Small intestine (tissue), 7 donors: ENCODE data around the gene OPHN1. TPM values are rescaled to one million over a fixed set of nuclear protein-coding genes. Genes with fewer than 3 reads are reported as not detected.
"Not testable (repeated sequence)": the region's sequence is repeated elsewhere in the genome, so short reads cannot be mapped to it uniquely, and the experiment has no call there.

Experiments used
- DNase-seq, 2 donors: peaks; one replicate each; pipeline versions ENCODE4 v3.0.0 to v3.0.0-alpha.2; 2013
- FAIRE-seq: peaks from 2 replicates; lab custom pipeline; 2012; peaks lifted over from hg19 to GRCh38; lab: Jason Lieb, UNC
- H3K27ac ChIP-seq, 3 donors: one replicate each; pipeline ENCODE4 v1.5.1; 2013; ENCODE audit warnings: low read length in 2 of 3, mild to moderate bottlenecking in 2 of 3, control low read depth in 1 of 3, inconsistent platforms in 1 of 3, low read depth in 1 of 3, moderate library complexity in 1 of 3
- H3K27me3 ChIP-seq, 3 donors: one replicate each; pipeline ENCODE4 v1.6.1; 2013; ENCODE audit warnings: low read length in 3 of 3, inconsistent platforms in 1 of 3; ENCODE audit not compliant: control insufficient read depth in 3 of 3, insufficient read depth in 3 of 3
- H3K36me3 ChIP-seq, 3 donors: one replicate each; pipeline ENCODE4 v1.6.1; 2013; ENCODE audit warnings: low read length in 3 of 3, inconsistent platforms in 1 of 3, low read depth in 1 of 3, mild to moderate bottlenecking in 1 of 3, moderate library complexity in 1 of 3; ENCODE audit not compliant: control insufficient read depth in 3 of 3, insufficient read depth in 2 of 3
- H3K4me1 ChIP-seq, 3 donors: one replicate each; pipeline ENCODE4 v1.6.1; 2013; ENCODE audit warnings: low read length in 2 of 3, inconsistent platforms in 1 of 3, low read depth in 1 of 3, mild to moderate bottlenecking in 1 of 3, moderate library complexity in 1 of 3; ENCODE audit not compliant: control insufficient read depth in 3 of 3, insufficient read depth in 2 of 3
- H3K4me3 ChIP-seq, 3 donors: one replicate each; pipeline ENCODE4 v1.5.1; 2013; ENCODE audit warnings: low read length in 3 of 3, control low read depth in 1 of 3, inconsistent platforms in 1 of 3, low read depth in 1 of 3, mild to moderate bottlenecking in 1 of 3, moderate library complexity in 1 of 3
- H3K9me3 ChIP-seq, 2 donors: one replicate each; pipeline ENCODE4 v1.6.1; 2013; ENCODE audit warnings: low read depth in 1 of 2, low read length in 1 of 2; ENCODE audit not compliant: control insufficient read depth in 2 of 2, insufficient read depth in 1 of 2
- WGBS, 3 donors: extraction: QIAGEN DNeasy Blood & Tissue Kit; methylation state at CpG; one replicate each; pipeline ENCODE4 v1.1.7; 2013; 5-methylcytosine and 5-hydroxymethylcytosine counted together
- polyA plus RNA-seq, 4 donors: library from polyadenylated mRNA; stranded (reverse) in 3 of 4; unstranded in 1 of 4; fragments of 200-250 nt in 3 of 4; fragments of 120-200 nt in 1 of 4; gene quantifications; one replicate each; pipeline versions ENCODE4 v1.2.1 to v1.2.3, GENCODE V29; 2013
- donor health status: healthy with polysubstance abuse.
- donor health status: control.
- donor health status: control.
- donor health status: Bipolar disorder and iron deficiency.
- donor health status: healthy.

The OPHN1 gene
- polyA plus RNA-seq, 4 donors: 0.89 to 6.3 (median 3.0) TPM

GRCh38 chrX:68078801-68079200 is 354.5 kb downstream of the OPHN1 start:
- H3K27me3 ChIP-seq, H3K36me3 ChIP-seq, DNase-seq, H3K27ac ChIP-seq, H3K4me1 ChIP-seq, FAIRE-seq, H3K4me3 ChIP-seq, H3K9me3 ChIP-seq: not testable (repeated sequence)

- Histone ChIP-seq H3K9me3 (no peaks in the 10 kb centered on the region), H3K27me3 (no peaks in the 10 kb centered on the region), H3K4me1 (no peaks in the 10 kb centered on the region), H3K4me3 (no peak overlapping the region), H3K27ac (no peak overlapping the region), H3K36me3 (peaks cover 0 to 1% (median 0%) of the 10 kb centered on the region in 3 donors)
- no peak for FAIRE-seq
- DNase-seq: no peak
Measured at GRCh38 chrX:68077378-68077777, 355.9 kb downstream of the OPHN1 start.

- FAIRE-seq (no peak), DNase-seq (no peak)
- Histone ChIP-seq H3K27ac (no peak overlapping the region), H3K4me3 (no peak overlapping the region), H3K27me3 (no peaks in the 10 kb centered on the region), H3K4me1 (no peaks in the 10 kb centered on the region), H3K36me3 (peaks cover 0 to 1% (median 0%) of the 10 kb centered on the region in 3 donors), H3K9me3 (no peaks in the 10 kb centered on the region)
Measured at GRCh38 chrX:68072041-68072440, 361.3 kb downstream of the OPHN1 start.

- WGBS, 3 donors: 58 to 88% (median 74%) methylated on average over 2 of the region's 2 CpGs
- H3K36me3 ChIP-seq, DNase-seq, H3K27me3 ChIP-seq, FAIRE-seq, H3K9me3 ChIP-seq, H3K4me1 ChIP-seq, H3K27ac ChIP-seq, H3K4me3 ChIP-seq: not testable (repeated sequence)
Measured at GRCh38 chrX:68070119-68070518, 363.2 kb downstream of the OPHN1 start.

GRCh38 chrX:68061206-68061535 is 372.1 kb downstream of the OPHN1 start:
- 73 to 87% (median 73%) methylated on average over 4 of the region's 4 CpGs for WGBS, 3 donors
- FAIRE-seq: no peak

GRCh38 chrX:68060506-68061205 is 372.6 kb downstream of the OPHN1 start:
- FAIRE-seq: no peak
- WGBS, 3 donors: 65 to 81% (median 70%) methylated on average over 2 of the region's 2 CpGs
- Histone ChIP-seq H3K27me3 (no peaks in the 10 kb centered on the region), H3K9me3 (no peaks in the 10 kb centered on the region), H3K36me3 (peaks cover 0 to 3% (median 0%) of the 10 kb centered on the region in 3 donors), H3K4me1 (no peaks in the 10 kb centered on the region), H3K4me3 (no peak overlapping the region), H3K27ac (no peak overlapping the region)
- no peak for DNase-seq

More at GRCh38 chrX:68061206-68061535, 372.1 kb downstream of the OPHN1 start:
- Histone ChIP-seq H3K4me1 (no peaks in the 10 kb centered on the region), H3K27me3 (no peaks in the 10 kb centered on the region), H3K27ac (no peak overlapping the region), H3K9me3 (no peaks in the 10 kb centered on the region), H3K4me3 (no peak overlapping the region), H3K36me3 (peaks cover 0 to 3% (median 0%) of the 10 kb centered on the region in 3 donors)
- no peak for DNase-seq

GRCh38 chrX:68059469-68059868 is 373.8 kb downstream of the OPHN1 start:
- WGBS, 3 donors: 83 to 96% (median 91%) methylated on average over 1 of the region's 1 CpG
- H3K4me3 ChIP-seq: no peak overlapping the region
- peaks cover 0 to 3% (median 0%) of the 10 kb centered on the region in 3 donors for H3K36me3 ChIP-seq
- FAIRE-seq (no peak), DNase-seq (no peak)
- H3K9me3 ChIP-seq: no peaks in the 10 kb centered on the region
- no peaks in the 10 kb centered on the region for H3K4me1 ChIP-seq
- H3K27ac ChIP-seq: no peak overlapping the region
- H3K27me3 ChIP-seq: no peaks in the 10 kb centered on the region

- Histone ChIP-seq H3K27me3 (no peaks in the 10 kb centered on the region), H3K4me1 (no peaks in the 10 kb centered on the region), H3K36me3 (peaks cover 0 to 3% (median 2%) of the 10 kb centered on the region in 3 donors), H3K4me3 (no peak overlapping the region), H3K27ac (no peak overlapping the region), H3K9me3 (no peaks in the 10 kb centered on the region)
- DNase-seq (no peak), FAIRE-seq (no peak)
- WGBS, 3 donors: 68 to 90% (median 89%) methylated on average over 3 of the region's 3 CpGs
Measured at GRCh38 chrX:68049466-68049865, 383.8 kb downstream of the OPHN1 start.

GRCh38 chrX:68048774-68049173 is 384.5 kb downstream of the OPHN1 start:
- WGBS, 3 donors: 70 to 91% (median 80%) methylated on average over 1 of the region's 1 CpG
- no peak overlapping the region for H3K4me3 ChIP-seq
- no peaks in the 10 kb centered on the region for H3K4me1 ChIP-seq
- peaks cover 0 to 3% (median 2%) of the 10 kb centered on the region in 3 donors for H3K36me3 ChIP-seq
- H3K27me3 ChIP-seq: no peaks in the 10 kb centered on the region
- H3K27ac ChIP-seq: no peak overlapping the region
- H3K9me3 ChIP-seq: no peaks in the 10 kb centered on the region
- FAIRE-seq (no peak), DNase-seq (no peak)
